NCI-H446 treated with DMSO at 0.1 percent for 48 hours (cell line): ENCODE data around the gene SLC39A2.
"Not testable (repeated sequence)": the region's sequence is repeated elsewhere in the genome, so short reads cannot be mapped to it uniquely, and the experiment has no call there.

ENCODE experiments used
- DNase-seq: peaks from one replicate; lab custom pipeline; 2025; lab: John Stamatoyannopoulos, UW

Gene SLC39A2

GRCh38 chr14:20997115-20997514 is 2.0 kb upstream of the SLC39A2 start:
- no peak for DNase-seq

- no peak for DNase-seq
Observed at GRCh38 chr14:20997564-20997963, 1.5 kb upstream of the SLC39A2 start.

GRCh38 chr14:20998139-20998538 is 954 bp upstream of the SLC39A2 start:
- DNase-seq: no peak

GRCh38 chr14:20999591-20999990 is 498 bp downstream of the SLC39A2 start:
- no peak for DNase-seq

DNA sequence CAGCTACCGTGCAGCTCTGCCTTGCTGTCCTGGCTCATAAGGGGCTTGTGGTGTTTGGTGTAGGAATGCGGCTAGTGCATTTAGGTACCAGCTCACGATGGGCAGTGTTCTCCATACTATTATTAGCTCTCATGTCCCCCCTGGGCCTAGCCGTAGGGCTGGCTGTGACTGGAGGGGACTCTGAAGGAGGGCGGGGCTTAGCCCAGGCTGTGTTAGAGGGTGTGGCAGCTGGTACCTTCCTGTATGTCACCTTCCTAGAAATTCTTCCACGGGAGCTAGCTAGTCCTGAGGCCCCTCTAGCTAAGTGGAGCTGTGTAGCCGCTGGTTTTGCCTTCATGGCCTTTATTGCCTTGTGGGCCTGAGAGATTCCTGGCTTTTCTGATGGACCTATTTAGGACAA is 2.1 kb downstream of the SLC39A2 start:
- no peak for DNase-seq

- DNase-seq: no peak
Observed at GRCh38 chr14:21003788-21004346, 4.8 kb downstream of the SLC39A2 start.

- DNase-seq: not testable (repeated sequence)
Observed at GRCh38 chr14:21009721-21010120, 10.6 kb downstream of the SLC39A2 start.

GRCh38 chr14:21011136-21011535 is 12.0 kb downstream of the SLC39A2 start:
- no peak for DNase-seq

DNA sequence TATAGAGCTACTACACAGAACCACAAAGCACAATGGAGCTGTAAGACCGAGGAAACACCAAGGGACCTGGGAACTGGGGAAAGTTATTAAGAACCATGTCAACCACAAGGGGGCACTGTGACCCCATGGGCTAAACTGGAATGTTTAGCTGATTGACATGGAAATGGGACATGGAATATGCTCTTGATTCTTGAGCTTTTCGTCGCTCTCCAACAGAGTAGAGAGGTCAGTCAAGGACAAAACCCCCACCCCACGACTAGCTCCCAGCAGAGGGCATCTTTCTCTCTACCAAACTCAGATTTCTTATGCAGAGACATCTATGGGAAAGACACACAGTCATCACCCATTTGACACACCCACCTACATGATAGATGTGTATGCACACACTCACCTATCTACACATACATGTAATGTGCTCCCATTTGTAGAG is 15.7 kb downstream of the SLC39A2 start:
- peak; percentile 65 for DNase-seq

- DNase-seq: no peak
Observed at GRCh38 chr14:21015312-21015711, 16.2 kb downstream of the SLC39A2 start.

GRCh38 chr14:21016413-21017190 is 17.5 kb downstream of the SLC39A2 start:
- DNase-seq: no peak

DNA sequence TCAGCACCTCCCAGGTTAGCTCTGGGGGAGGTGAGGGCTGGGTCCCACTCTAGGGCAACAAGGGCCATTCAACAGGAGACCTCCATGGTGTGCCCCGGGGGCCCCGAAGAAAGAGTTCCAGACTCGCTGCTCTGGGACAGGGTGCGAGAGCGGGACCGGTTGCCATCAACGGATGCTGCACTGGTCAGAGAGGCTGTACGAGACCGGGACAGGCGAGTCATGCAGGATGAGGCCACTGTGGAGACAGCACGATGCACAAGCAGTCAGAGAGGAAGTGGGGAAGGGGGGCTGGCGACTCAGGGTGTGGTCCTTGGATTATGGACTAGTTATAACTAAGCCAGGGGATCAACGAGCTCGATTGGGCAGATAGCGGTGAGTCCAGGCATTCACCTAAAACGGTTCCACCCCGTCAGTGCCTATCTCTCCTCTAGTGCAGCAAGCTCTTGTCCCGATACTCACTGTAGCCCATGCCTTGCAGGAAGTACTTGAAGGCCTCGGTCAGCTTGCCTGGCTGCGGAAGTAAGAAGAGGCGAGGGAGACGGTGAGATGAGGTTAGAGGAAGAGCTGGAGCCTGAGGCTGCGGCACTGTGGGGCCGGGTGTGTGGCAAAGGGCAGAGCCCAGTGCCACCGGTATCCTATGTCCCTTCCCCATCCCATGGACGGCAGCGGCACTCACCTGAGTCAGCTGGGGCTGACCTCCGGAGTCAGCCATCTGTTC is 18.6 kb downstream of the SLC39A2 start:
- no peak for DNase-seq

DNA sequence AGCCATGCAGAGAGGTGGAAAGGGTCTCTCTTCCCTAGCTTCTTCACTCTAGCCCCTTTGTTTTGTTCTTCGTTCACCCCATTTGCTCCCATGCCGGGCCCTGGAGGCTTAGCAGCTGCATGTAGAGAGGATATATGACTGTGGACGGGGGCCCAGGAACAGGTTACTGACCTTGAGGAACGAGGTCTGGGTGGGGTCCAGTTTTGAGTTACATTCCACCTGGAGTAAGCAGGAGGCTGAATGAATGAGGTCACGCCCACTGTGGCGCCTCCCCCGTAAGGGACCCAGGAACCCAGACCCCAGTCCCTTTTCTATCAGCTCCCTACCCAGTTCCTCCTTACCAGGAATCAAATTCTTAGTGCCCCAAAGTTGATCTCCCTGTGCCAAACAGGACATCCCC is 19.2 kb downstream of the SLC39A2 start:
- no peak for DNase-seq

DNA sequence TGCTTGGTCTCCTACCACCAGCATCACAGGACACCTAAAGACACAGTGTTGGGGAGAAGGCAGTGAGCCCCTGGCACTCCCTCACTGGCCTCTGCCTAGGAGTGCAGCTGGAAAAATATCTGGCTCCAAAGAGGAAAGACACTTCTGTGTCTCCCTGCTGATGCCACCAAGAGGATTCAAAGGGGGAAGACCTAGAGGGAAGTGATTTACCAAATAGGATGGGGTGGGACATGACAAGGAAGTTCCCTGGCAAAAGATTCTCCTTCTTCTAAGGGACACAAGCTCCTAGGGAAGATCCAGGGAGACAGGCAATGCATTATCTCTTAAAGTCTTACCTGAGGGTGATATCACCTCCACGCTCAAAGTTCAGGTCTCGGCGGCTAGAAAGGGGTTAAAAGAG is 19.7 kb downstream of the SLC39A2 start:
- no peak for DNase-seq

- no peak for DNase-seq
Observed at GRCh38 chr14:21019366-21019765, 20.3 kb downstream of the SLC39A2 start.

DNA sequence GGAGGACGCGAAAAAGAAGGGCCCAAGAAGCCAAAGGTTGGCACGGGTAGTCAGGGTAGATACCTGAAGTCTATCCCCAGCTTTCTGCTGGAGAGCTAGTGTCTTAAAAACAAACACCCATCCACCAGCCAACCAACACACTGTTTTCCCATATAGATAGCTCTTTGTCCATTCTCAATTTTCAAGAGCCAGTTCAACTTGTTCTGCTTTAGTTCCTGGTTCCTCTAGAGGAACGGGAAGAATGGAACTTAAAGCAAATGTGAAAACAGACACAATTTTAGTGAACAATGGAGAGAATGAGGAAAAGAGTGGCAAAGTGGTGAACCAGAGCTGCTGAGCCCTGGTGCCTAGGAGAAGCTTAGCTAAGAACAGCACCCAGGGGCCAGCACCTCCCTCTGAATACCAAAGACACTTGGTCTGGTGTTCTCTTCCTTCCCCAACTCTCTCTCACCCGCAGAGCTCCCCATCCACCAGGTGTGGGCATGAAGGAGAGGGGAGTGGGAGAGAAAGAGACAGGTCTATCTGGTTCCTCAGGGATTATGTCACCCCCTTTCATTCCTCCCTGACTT is 22.0 kb downstream of the SLC39A2 start:
- no peak for DNase-seq

DNA sequence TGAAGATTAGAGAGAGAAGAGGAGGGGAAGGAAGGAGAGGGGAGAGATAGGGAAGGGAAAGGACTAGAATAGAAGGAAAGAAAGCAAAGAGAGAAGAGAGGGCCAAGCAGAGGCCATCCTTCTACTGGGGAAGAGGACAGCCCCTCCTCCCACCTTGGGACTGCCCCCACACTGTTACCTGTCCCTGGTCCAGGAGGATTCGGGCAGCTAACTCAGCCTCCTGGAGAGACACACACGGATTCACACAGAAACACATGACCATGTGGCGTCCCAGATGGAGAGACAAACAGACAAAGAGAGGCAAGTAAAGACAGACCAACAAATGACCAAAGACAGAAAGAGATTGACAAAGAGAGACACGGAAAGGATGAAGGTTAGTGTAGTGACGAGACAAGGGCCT is 23.6 kb downstream of the SLC39A2 start:
- DNase-seq: no peak

GRCh38 chr14:21023174-21023573 is 24.1 kb downstream of the SLC39A2 start:
- no peak for DNase-seq

GRCh38 chr14:21023817-21024584 is 24.9 kb downstream of the SLC39A2 start:
- DNase-seq: no peak

DNA sequence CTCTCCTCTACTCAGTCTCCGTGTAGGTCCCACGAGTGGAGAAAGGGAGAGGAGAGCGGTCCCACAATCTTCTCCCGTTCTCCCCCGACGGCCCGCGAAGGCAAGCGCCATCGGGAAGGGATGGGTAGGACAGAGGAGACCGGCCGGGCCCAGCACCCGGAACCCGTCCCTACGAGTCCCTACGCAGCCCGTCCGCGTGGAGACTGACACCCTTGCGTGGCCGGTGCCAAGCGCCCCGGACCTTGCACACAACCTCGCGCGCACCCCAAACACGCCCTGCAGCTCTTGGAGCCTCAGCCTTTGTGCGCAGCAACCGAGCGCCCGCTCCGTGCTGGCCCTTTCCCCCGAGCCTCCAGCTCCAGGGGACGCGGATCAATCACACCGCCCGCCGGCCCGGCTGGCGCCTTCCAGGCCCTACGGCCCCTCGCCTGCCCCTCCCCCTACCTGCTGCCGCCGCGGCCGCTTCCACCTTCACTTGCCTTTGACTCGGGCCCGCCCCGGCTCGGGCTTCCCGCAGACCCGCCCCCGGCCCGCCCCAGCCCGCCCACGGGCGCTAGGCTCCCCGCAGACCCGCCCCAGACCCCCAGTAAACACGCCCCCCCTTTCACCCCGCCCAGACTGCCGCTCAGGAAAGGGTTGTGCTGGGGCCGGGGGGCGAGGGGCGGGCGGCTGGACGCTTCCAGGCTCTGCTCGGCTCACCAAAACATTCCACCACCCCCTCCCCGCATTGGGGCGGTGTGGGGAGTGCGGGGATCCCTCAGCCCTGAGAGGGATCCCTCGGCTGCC is 25.7 kb downstream of the SLC39A2 start, which contains the start of gene NDRG2:
NDRG2 (minus strand) TSS at position 477 of the 786 bp plus-strand sequence. CDS start 1,746 bp downstream, outside the sequence.
- no peak for DNase-seq
